ENCODE data around the gene PRKAG1. TPM values are rescaled to one million over a fixed set of nuclear protein-coding genes. Genes with fewer than 3 reads are reported as not detected.
A peak's percentile ranks its signal among the peaks of the same experiment; 100 is the strongest.

PRKAG1 gene
- total RNA-seq, 2 experiments from 2014 or later = 49.4 to 50.9 TPM

- Mint-ChIP-seq H3K27ac (peak overlapping the region; percentile 94), H3K4me1 (ENCODE audit: low read depth) (peaks cover 36% of the 10 kb centered on the region), H3K27me3 (ENCODE audit: low read depth) (no peaks in the 10 kb centered on the region), H3K36me3 (ENCODE audit: low read depth) (peaks cover 22% of the 10 kb centered on the region), H3K9me3 (no peaks in the 10 kb centered on the region), H3K4me3 (peak overlapping the region; percentile 87)
- CTCF ChIA-PET = interaction anchor here (0.6 to 6.4 kb wide), 10 partner anchors 16 to 233 kb away, joined by 3 to 65 read pairs (median 4); partner anchors contain the start of gene DDN
- intact Hi-C loops (cut with micrococcal nuclease) = loop anchor here (1.0 kb wide), 10 partner anchors 22 to 247 kb away; partner anchors contain the start of genes DDX23, KMT2D, LMBR1L and TUBA1B
- peak; percentile 39 for DNase-seq
These were observed 700 bp downstream of the PRKAG1 start for GRCh38 chr12:49017891-49018260.

- Mint-ChIP-seq H3K36me3 (ENCODE audit: low read depth) (peaks cover 26% of the 10 kb centered on the region), H3K4me1 (ENCODE audit: low read depth) (peaks cover 36% of the 10 kb centered on the region), H3K4me3 (no peak overlapping the region), H3K9me3 (no peaks in the 10 kb centered on the region), H3K27me3 (ENCODE audit: low read depth) (no peaks in the 10 kb centered on the region), H3K27ac (no peak overlapping the region)
- CTCF ChIA-PET = interaction anchor here (0.5 to 6.4 kb wide), 9 partner anchors 17 to 1509 kb away, joined by 3 to 65 read pairs (median 5); partner anchors contain the start of gene DDN
- DNase-seq = no peak
- intact Hi-C loops (cut with micrococcal nuclease) = no loop called here
These were observed 3.4 kb downstream of the PRKAG1 start for GRCh38 chr12:49015196-49015595.

GRCh38 chr12:49014547-49014946, 4.0 kb downstream of the PRKAG1 start:
- Mint-ChIP-seq H3K4me1 (ENCODE audit: low read depth) (peaks cover 32% of the 10 kb centered on the region), H3K36me3 (ENCODE audit: low read depth) (peaks cover 28% of the 10 kb centered on the region), H3K27me3 (ENCODE audit: low read depth) (no peaks in the 10 kb centered on the region), H3K27ac (no peak overlapping the region), H3K9me3 (no peaks in the 10 kb centered on the region), H3K4me3 (no peak overlapping the region)
- CTCF ChIA-PET = interaction anchor here (0.7 to 6.4 kb wide), 8 partner anchors 9 to 74 kb away, joined by 3 to 65 read pairs (median 4); partner anchors contain the start of gene DDN
- intact Hi-C loops (cut with micrococcal nuclease) = no loop called here
- DNase-seq = no peak

- intact Hi-C loops (cut with micrococcal nuclease) = no loop called here
- H3K9me3 Mint-ChIP-seq = no peaks in the 10 kb centered on the region
These were observed 5.1 kb downstream of the PRKAG1 start for GRCh38 chr12:49013428-49013827.

GRCh38 chr12:49012739-49013138, 5.8 kb downstream of the PRKAG1 start:
- DNase-seq = no peak
- H3K27ac Mint-ChIP-seq = no peak overlapping the region
- H3K4me1 Mint-ChIP-seq (ENCODE audit: low read depth) = peaks cover 23% of the 10 kb centered on the region
- peaks cover 36% of the 10 kb centered on the region for H3K36me3 Mint-ChIP-seq (ENCODE audit: low read depth)
- no peaks in the 10 kb centered on the region for H3K9me3 Mint-ChIP-seq
- H3K27me3 Mint-ChIP-seq (ENCODE audit: low read depth) = no peaks in the 10 kb centered on the region
- CTCF ChIA-PET = interaction anchor here (2.9 to 6.4 kb wide), 2 partner anchors 15 to 25 kb away, joined by 14 to 65 read pairs; partner anchors contain the start of gene DDN
- intact Hi-C loops (cut with micrococcal nuclease) = no loop called here
- H3K4me3 Mint-ChIP-seq = no peak overlapping the region

More at GRCh38 chr12:49013428-49013827, 5.1 kb downstream of the PRKAG1 start:
- Mint-ChIP-seq H3K4me1 (ENCODE audit: low read depth) (peaks cover 26% of the 10 kb centered on the region), H3K27ac (no peak overlapping the region), H3K36me3 (ENCODE audit: low read depth) (peaks cover 33% of the 10 kb centered on the region), H3K4me3 (no peak overlapping the region), H3K27me3 (ENCODE audit: low read depth) (no peaks in the 10 kb centered on the region)
- no peak for DNase-seq
- CTCF ChIA-PET = interaction anchor here (2.9 to 6.4 kb wide), 2 partner anchors 16 to 25 kb away, joined by 14 to 65 read pairs; partner anchors contain the start of gene DDN

GRCh38 chr12:49010092-49010668, 8.4 kb downstream of the PRKAG1 start:
- Mint-ChIP-seq H3K9me3 (no peaks in the 10 kb centered on the region), H3K4me3 (no peak overlapping the region), H3K36me3 (ENCODE audit: low read depth) (peaks cover 34% of the 10 kb centered on the region), H3K4me1 (ENCODE audit: low read depth) (peaks cover 2% of the 10 kb centered on the region), H3K27ac (no peak overlapping the region), H3K27me3 (ENCODE audit: low read depth) (no peaks in the 10 kb centered on the region)
- intact Hi-C loops (cut with micrococcal nuclease) = no loop called here
- no peak for DNase-seq
- CTCF ChIA-PET = interaction anchor here (0.7 kb wide), 1 partner anchor 8 kb away, joined by 3 read pairs; no protein-coding TSS in a partner anchor

GRCh38 chr12:49008943-49009342, 9.6 kb downstream of the PRKAG1 start:
- H3K9me3 Mint-ChIP-seq = no peaks in the 10 kb centered on the region
- CTCF ChIA-PET = interaction anchor here (0.9 kb wide), 1 partner anchor 21 kb away, joined by 7 read pairs; no protein-coding TSS in a partner anchor
- no peak for DNase-seq
- H3K27me3 Mint-ChIP-seq (ENCODE audit: low read depth) = no peaks in the 10 kb centered on the region
- intact Hi-C loops (cut with micrococcal nuclease) = no loop called here
- H3K4me3 Mint-ChIP-seq = no peak overlapping the region
- no peaks in the 10 kb centered on the region for H3K4me1 Mint-ChIP-seq (ENCODE audit: low read depth)
- H3K36me3 Mint-ChIP-seq (ENCODE audit: low read depth) = peaks cover 44% of the 10 kb centered on the region
- H3K27ac Mint-ChIP-seq = no peak overlapping the region

- Mint-ChIP-seq H3K4me3 (no peak overlapping the region), H3K4me1 (ENCODE audit: low read depth) (peaks cover 30% of the 10 kb centered on the region)
These were observed 18.2 kb downstream of the PRKAG1 start for GRCh38 chr12:49000346-49000745.

GRCh38 chr12:48999371-49000131, 19.0 kb downstream of the PRKAG1 start, which contains the start of gene DDN:
DDN (minus strand) TSS chr12:48999375; CDS start chr12:48999287, 88 bp downstream.
- Mint-ChIP-seq H3K4me1 (ENCODE audit: low read depth) (peaks cover 33% of the 10 kb centered on the region), H3K27ac (no peak within 1 kb of the TSS), H3K4me3 (peak within 1 kb of the TSS; percentile 61), H3K36me3 (ENCODE audit: low read depth) (peaks cover 31% of the 10 kb centered on the region), H3K9me3 (no peaks in the 10 kb centered on the region), H3K27me3 (ENCODE audit: low read depth) (peaks cover 47% of the 10 kb centered on the region)
- intact Hi-C loops (cut with micrococcal nuclease) = no loop called here
- peak; percentile 47 for DNase-seq
- CTCF ChIA-PET = interaction anchor here (1.2 to 16.3 kb wide), 7 partner anchors 16 to 246 kb away, joined by 3 to 223 read pairs (median 7); partner anchors contain the start of genes PRKAG1 and WNT1

More at GRCh38 chr12:49000346-49000745, 18.2 kb downstream of the PRKAG1 start:
- no peak overlapping the region for H3K27ac Mint-ChIP-seq
- H3K36me3 Mint-ChIP-seq (ENCODE audit: low read depth) = peaks cover 39% of the 10 kb centered on the region
- intact Hi-C loops (cut with micrococcal nuclease) = no loop called here
- CTCF ChIA-PET = interaction anchor here (1.1 to 16.3 kb wide), 7 partner anchors 15 to 247 kb away, joined by 3 to 223 read pairs (median 7); partner anchors contain the start of genes PRKAG1 and WNT1
- no peak for DNase-seq
- H3K27me3 Mint-ChIP-seq (ENCODE audit: low read depth) = peaks cover 42% of the 10 kb centered on the region
- H3K9me3 Mint-ChIP-seq = no peaks in the 10 kb centered on the region

- H3K27ac Mint-ChIP-seq = no peak overlapping the region
- H3K4me3 Mint-ChIP-seq = peak overlapping the region; percentile 61
- intact Hi-C loops (cut with micrococcal nuclease) = no loop called here
- peaks cover 35% of the 10 kb centered on the region for H3K4me1 Mint-ChIP-seq (ENCODE audit: low read depth)
- CTCF ChIA-PET = interaction anchor here (1.1 to 16.3 kb wide), 10 partner anchors 17 to 133 kb away, joined by 3 to 223 read pairs (median 12); partner anchors contain the start of genes DHH, PRKAG1, TUBA1B and WNT1
- H3K9me3 Mint-ChIP-seq = no peaks in the 10 kb centered on the region
- H3K27me3 Mint-ChIP-seq (ENCODE audit: low read depth) = peaks cover 54% of the 10 kb centered on the region
- H3K36me3 Mint-ChIP-seq (ENCODE audit: low read depth) = peaks cover 27% of the 10 kb centered on the region
- DNase-seq = peak; percentile 27
These were observed 19.9 kb downstream of the PRKAG1 start for GRCh38 chr12:48998497-48999353.

- CTCF ChIA-PET = interaction anchor here (0.7 to 16.3 kb wide), 19 partner anchors 16 to 141 kb away, joined by 3 to 223 read pairs (median 3); partner anchors contain the start of genes DHH, PRKAG1, TUBA1B and WNT1
- no peak for DNase-seq
- Mint-ChIP-seq H3K36me3 (ENCODE audit: low read depth) (peaks cover 19% of the 10 kb centered on the region), H3K4me1 (ENCODE audit: low read depth) (peaks cover 35% of the 10 kb centered on the region), H3K9me3 (no peaks in the 10 kb centered on the region), H3K27me3 (ENCODE audit: low read depth) (peaks cover 58% of the 10 kb centered on the region), H3K4me3 (peak overlapping the region; percentile 50), H3K27ac (no peak overlapping the region)
- intact Hi-C loops (cut with micrococcal nuclease) = loop anchor here (2.0 kb wide), 2 partner anchors 45 to 59 kb away; no protein-coding TSS in a partner anchor
These were observed 20.7 kb downstream of the PRKAG1 start for GRCh38 chr12:48997719-48998496.
